ENCODE data around the gene GNAZ.

Gene GNAZ

DNA sequence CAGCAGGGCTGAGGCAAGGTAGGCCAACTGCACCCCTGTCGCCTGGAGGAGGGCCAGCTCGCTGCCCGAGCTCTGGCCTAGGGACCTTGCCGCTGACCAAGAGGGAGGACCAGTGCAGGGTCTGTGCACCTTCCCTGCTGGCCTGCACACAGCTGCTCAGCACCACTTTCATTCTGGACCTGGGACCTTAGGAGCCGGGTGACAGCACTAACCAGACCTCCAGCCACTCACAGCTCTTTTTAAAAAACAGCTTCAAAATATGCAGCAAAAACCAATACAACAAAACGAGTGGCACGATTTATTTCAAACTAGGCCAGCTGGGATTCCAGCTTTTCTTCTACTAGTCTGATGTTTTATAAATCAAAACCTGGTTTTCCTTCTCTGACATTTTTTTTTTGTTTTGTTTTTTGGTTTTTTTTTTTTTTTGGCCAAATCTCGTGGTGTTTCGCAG is 53.5 kb downstream of the GNAZ start:
- no peaks in the 10 kb centered on the region for H3K9me3 ChIP-seq (replicated peaks; ENCODE audit: insufficient read depth, low read length)
- no peaks in the 10 kb centered on the region for H3K27me3 ChIP-seq (replicated peaks; ENCODE audit: insufficient read depth, low read length)
- no peaks in the 10 kb centered on the region for H4K20me1 ChIP-seq (ENCODE audit: insufficient read depth, low read length)
- peaks cover 11% of the 10 kb centered on the region for H3K4me1 ChIP-seq (ENCODE audit: low read length)
- no peaks in the 10 kb centered on the region for H3K79me2 ChIP-seq (ENCODE audit: low read length)
- no peak overlapping the region for H2AFZ ChIP-seq (ENCODE audit: low read length)
- TF ChIP-seq EZH2 (optimal IDR thresholded peaks at IDR 0.05; ENCODE audit: low read depth, low read length), result no peak
- no peak for TF ChIP-seq EZH2phosphoT487 (IDR thresholded peaks at IDR 0.05; ENCODE audit: low read length)
- TF ChIP-seq, protein P1, sequence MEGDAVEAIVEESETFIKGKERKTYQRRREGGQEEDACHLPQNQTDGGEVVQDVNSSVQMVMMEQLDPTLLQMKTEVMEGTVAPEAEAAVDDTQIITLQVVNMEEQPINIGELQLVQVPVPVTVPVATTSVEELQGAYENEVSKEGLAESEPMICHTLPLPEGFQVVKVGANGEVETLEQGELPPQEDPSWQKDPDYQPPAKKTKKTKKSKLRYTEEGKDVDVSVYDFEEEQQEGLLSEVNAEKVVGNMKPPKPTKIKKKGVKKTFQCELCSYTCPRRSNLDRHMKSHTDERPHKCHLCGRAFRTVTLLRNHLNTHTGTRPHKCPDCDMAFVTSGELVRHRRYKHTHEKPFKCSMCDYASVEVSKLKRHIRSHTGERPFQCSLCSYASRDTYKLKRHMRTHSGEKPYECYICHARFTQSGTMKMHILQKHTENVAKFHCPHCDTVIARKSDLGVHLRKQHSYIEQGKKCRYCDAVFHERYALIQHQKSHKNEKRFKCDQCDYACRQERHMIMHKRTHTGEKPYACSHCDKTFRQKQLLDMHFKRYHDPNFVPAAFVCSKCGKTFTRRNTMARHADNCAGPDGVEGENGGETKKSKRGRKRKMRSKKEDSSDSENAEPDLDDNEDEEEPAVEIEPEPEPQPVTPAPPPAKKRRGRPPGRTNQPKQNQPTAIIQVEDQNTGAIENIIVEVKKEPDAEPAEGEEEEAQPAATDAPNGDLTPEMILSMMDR (IDR thresholded peaks at IDR 0.05; ENCODE audit: low read length), result no peak
- no peak overlapping the region for H3K27ac ChIP-seq (ENCODE audit: low read length)
- no peak overlapping the region for H3K4me2 ChIP-seq (ENCODE audit: low read depth, low read length)
- no peak for DNase-seq
- H3K9ac ChIP-seq (ENCODE audit: low read length), result no peak overlapping the region
- no peaks in the 10 kb centered on the region for H3F3A ChIP-seq (ENCODE audit: insufficient read depth, low read length)
- H3K4me3 ChIP-seq (ENCODE audit: low read length), result no peak overlapping the region
- no peaks in the 10 kb centered on the region for H3K36me3 ChIP-seq (replicated peaks; ENCODE audit: insufficient read depth, low read length)
- no peaks in the 10 kb centered on the region for H3K9me2 ChIP-seq (replicated peaks; ENCODE audit: insufficient read depth, low read length)

GRCh38 chr22:23124611-23125511 is 54.5 kb downstream of the GNAZ start:
- no peaks in the 10 kb centered on the region for H3K9me3 ChIP-seq (replicated peaks; ENCODE audit: insufficient read depth, low read length)
- no peaks in the 10 kb centered on the region for H4K20me1 ChIP-seq (ENCODE audit: insufficient read depth, low read length)
- TF ChIP-seq, protein P1 (IDR thresholded peaks at IDR 0.05; ENCODE audit: low read length), result no peak
- no peak for TF ChIP-seq EZH2 (optimal IDR thresholded peaks at IDR 0.05; ENCODE audit: low read depth, low read length)
- no peak for TF ChIP-seq EZH2phosphoT487 (IDR thresholded peaks at IDR 0.05; ENCODE audit: low read length)
- no peaks in the 10 kb centered on the region for H3K9me2 ChIP-seq (replicated peaks; ENCODE audit: insufficient read depth, low read length)
- H3K27me3 ChIP-seq (replicated peaks; ENCODE audit: insufficient read depth, low read length), result no peaks in the 10 kb centered on the region
- no peaks in the 10 kb centered on the region for H3K36me3 ChIP-seq (replicated peaks; ENCODE audit: insufficient read depth, low read length)
- H3K4me2 ChIP-seq (ENCODE audit: low read depth, low read length), result no peak overlapping the region
- no peak for DNase-seq
- H3K9ac ChIP-seq (ENCODE audit: low read length), result no peak overlapping the region
- no peak overlapping the region for H3K4me3 ChIP-seq (ENCODE audit: low read length)
- H2AFZ ChIP-seq (ENCODE audit: low read length), result no peak overlapping the region
- H3K27ac ChIP-seq (ENCODE audit: low read length), result no peak overlapping the region
- no peaks in the 10 kb centered on the region for H3K79me2 ChIP-seq (ENCODE audit: low read length)
- H3F3A ChIP-seq (ENCODE audit: insufficient read depth, low read length), result no peaks in the 10 kb centered on the region
- H3K4me1 ChIP-seq (ENCODE audit: low read length), result peaks cover 12% of the 10 kb centered on the region

DNA sequence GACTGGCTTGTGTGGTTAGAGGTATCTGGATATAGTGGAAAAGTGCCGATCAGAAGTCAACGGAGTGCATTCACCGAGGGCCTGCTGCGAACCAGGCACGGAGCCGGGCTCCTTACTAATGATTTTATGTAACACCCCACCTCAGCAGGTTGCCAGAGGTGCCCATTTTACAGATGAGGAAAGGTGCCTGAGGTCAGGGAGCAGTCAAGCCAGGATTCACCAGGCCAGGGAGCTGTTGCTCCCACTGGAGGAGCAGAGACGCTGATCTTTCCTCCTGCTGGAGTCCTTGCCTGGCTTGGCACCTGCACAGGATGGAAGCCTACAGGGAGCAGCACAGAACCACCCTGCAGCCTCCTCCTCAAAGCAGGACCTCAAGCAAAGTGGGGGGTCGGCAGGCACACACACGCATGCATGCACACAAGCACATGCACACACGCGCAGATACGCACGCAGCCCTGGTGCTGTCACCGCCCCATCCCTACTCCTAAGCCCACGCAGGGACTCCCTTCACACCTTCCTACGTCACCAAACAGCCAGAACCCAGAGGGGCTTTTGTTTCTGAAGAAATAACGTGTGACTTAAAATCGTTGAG is 55.3 kb downstream of the GNAZ start:
- no peaks in the 10 kb centered on the region for H3K9me2 ChIP-seq (replicated peaks; ENCODE audit: insufficient read depth, low read length)
- no peak overlapping the region for H3K9ac ChIP-seq (ENCODE audit: low read length)
- H4K20me1 ChIP-seq (ENCODE audit: insufficient read depth, low read length), result no peaks in the 10 kb centered on the region
- H3K9me3 ChIP-seq (replicated peaks; ENCODE audit: insufficient read depth, low read length), result no peaks in the 10 kb centered on the region
- no peaks in the 10 kb centered on the region for H3K36me3 ChIP-seq (replicated peaks; ENCODE audit: insufficient read depth, low read length)
- no peaks in the 10 kb centered on the region for H3K79me2 ChIP-seq (ENCODE audit: low read length)
- H2AFZ ChIP-seq (ENCODE audit: low read length), result no peak overlapping the region
- H3K4me2 ChIP-seq (ENCODE audit: low read depth, low read length), result no peak overlapping the region
- no peak for TF ChIP-seq EZH2phosphoT487 (IDR thresholded peaks at IDR 0.05; ENCODE audit: low read length)
- no peak for TF ChIP-seq EZH2 (optimal IDR thresholded peaks at IDR 0.05; ENCODE audit: low read depth, low read length)
- TF ChIP-seq, protein P1 (IDR thresholded peaks at IDR 0.05; ENCODE audit: low read length), result no peak
- no peak for DNase-seq
- no peaks in the 10 kb centered on the region for H3F3A ChIP-seq (ENCODE audit: insufficient read depth, low read length)
- no peaks in the 10 kb centered on the region for H3K27me3 ChIP-seq (replicated peaks; ENCODE audit: insufficient read depth, low read length)
- no peak overlapping the region for H3K4me3 ChIP-seq (ENCODE audit: low read length)
- no peak overlapping the region for H3K27ac ChIP-seq (ENCODE audit: low read length)
- peaks cover 12% of the 10 kb centered on the region for H3K4me1 ChIP-seq (ENCODE audit: low read length)
